ENCODE data around the gene PSMB7. TPM values are rescaled to one million over a fixed set of nuclear protein-coding genes. Genes with fewer than 3 reads are reported as not detected.
A peak's percentile ranks its signal among the peaks of the same experiment; 100 is the strongest.
"Not testable (repeated sequence)": the region's sequence is repeated elsewhere in the genome, so short reads cannot be mapped to it uniquely, and the experiment has no call there.

The PSMB7 gene
- total RNA-seq, 1 donor from 2014 or later = 87.6 TPM

DNA sequence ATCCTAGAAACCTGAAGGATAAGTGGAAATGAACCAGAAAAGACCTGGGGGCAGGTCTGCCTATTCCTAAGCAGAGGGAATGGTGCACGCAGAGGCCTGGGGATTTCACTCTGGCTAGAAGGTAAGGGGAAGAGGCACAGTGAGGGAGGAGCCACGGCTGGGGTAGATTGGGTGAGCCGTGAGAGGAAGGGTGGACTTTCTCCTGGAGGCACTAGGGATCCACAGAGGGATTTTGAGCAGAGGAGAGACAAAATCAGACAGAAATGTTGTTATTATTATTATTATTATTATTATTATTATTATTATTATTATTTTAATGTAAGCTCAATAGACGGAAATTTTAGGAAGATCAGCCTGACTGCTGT is 32.0 kb upstream of the PSMB7 start:
- ATAC-seq = no peak
- DNase-seq (ENCODE audit: low spot score) = no peak
- intact Hi-C loops (cut with DNase I) = no loop called here

DNA sequence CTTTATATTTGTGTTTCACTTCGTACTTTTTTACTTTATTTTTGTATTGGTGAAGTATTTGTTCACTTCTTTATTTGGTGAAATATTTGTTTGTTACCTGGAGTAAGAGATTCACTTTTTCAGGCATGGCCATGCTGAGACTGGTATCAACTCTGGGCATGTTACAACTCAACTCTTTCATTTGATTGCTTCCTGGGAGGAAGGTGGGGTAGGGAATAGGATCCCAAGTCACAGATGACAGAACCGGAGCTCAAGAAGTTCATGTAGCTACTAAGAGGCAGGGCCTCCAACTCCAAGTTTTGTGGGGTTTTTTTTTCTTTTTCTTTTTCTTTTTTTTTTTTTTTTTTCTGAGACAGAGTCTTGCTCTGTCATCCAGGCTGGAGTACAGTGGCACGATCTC is 28.9 kb upstream of the PSMB7 start:
- no peak for ATAC-seq
- intact Hi-C loops (cut with DNase I) = no loop called here
- DNase-seq (ENCODE audit: low spot score) = no peak

GRCh38 chr9:124443625-124444024 is 28.4 kb upstream of the PSMB7 start:
- no peak for ATAC-seq
- DNase-seq (ENCODE audit: low spot score) = no peak
- intact Hi-C loops (cut with DNase I) = no loop called here

- intact Hi-C loops (cut with DNase I) = no loop called here
- ATAC-seq (no peak), DNase-seq (ENCODE audit: low spot score) (no peak)
Measured at GRCh38 chr9:124442826-124443225, 27.6 kb upstream of the PSMB7 start.

DNA sequence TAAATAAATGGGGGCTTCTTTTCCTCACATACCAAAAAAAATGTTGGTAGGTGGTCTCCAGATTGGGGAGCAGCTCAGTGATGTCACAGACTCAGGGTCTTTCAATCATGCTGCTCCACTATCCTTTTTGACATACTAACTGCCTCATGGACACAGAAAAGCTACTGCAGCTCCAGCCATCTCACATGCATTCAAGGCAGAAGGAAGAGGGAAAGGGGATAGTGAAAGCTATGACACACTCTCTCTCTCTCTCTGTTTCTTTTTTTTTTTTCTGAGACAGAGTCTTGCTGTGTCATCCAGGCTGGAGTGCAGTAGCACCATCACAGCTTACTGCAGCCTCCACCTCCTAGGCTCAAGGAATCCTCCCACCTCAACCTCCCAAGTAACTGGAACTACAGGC is 27.1 kb upstream of the PSMB7 start:
- intact Hi-C loops (cut with DNase I) = no loop called here
- DNase-seq (ENCODE audit: low spot score) (no peak), ATAC-seq (no peak)

DNA sequence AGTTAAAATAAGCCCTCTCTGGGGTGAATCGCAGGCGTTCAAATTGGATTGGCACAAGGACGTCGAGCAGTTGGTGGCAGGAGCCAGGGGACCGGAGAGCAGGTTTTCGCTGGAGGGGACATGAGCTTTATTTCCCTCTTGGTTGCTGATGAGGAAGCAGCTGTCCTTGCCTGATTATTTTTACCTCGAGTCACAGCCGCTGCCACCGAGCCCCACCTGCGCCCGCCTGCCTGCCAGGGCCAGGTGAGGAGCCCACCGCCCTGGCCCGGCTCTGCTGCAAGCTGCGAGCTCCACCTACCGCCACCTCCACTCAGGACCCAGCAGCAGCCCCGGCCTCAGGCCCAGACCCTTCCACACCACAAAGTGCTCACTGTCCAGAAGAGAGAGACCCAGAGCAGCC is 26.0 kb upstream of the PSMB7 start:
- ATAC-seq (no peak), DNase-seq (ENCODE audit: low spot score) (no peak)
- intact Hi-C loops (cut with DNase I) = no loop called here

DNA sequence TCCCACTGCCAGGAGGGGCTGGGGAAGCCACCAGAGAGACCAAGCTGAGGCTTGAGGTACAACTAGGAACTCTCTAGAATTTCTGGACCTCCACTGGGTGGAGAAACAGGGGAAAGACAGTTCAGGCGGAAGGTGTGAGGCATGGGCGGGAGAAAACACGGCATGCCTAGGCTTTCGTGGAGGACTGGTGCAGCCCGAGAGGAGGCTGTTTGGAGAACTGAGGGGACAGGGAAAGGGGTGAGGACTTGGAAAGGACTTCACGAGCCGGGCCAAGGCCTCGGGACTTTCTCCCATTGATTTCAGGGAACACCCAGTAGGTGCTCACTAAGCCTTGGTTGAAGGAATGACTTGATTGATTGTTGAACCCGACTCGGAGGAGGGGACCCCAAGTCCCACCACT is 25.5 kb upstream of the PSMB7 start:
- ATAC-seq (no peak), DNase-seq (ENCODE audit: low spot score) (peak; percentile 33)
- intact Hi-C loops (cut with DNase I) = no loop called here

- intact Hi-C loops (cut with DNase I) = no loop called here
- ATAC-seq = no peak
Measured at GRCh38 chr9:124439686-124440243, 24.5 kb upstream of the PSMB7 start.

DNA sequence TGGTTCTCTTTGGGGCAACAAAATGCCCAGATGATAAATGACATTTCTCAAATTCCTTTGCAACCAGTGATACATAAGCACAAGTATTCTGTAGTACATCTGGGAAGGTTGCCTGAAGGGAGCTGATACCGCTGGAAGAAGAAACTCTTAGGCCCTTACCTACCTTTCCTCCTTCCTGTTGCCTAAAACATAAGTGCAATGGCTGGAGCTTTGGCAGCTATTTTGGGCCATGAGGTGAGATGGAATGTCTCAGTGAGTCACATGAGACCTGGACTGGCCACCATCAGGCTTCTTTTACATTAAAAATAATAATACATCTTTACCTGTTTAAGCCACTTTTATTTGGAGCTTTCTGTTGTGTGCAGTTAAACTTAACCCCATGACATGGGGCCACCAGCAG is 23.8 kb upstream of the PSMB7 start:
- intact Hi-C loops (cut with DNase I) = no loop called here
- no peak for DNase-seq (ENCODE audit: low spot score)
- ATAC-seq = no peak

More at GRCh38 chr9:124439686-124440243, 24.5 kb upstream of the PSMB7 start:
- DNase-seq (ENCODE audit: low spot score) = peak; percentile 27

DNA sequence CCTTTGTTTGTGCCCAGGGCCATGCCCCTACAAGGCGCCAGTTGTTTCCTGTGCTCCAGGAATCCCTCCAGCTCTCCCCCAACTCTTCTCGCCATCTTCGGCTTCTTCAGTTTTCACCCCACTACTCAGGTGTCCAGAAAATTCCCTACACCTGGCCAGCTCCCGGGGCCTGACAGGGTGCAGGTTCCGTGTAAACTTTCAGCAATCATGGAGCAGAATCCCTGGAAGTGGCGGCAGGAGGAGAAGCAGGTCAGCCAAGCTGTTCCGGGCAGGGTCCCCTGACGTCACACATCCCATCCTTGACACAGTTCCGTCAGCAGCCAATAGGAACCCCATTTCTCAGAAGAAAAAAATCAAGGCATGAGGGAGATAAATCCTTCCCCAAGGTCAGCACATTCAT is 22.8 kb upstream of the PSMB7 start:
- ATAC-seq (no peak), DNase-seq (ENCODE audit: low spot score) (peak; percentile 22)
- intact Hi-C loops (cut with DNase I) = no loop called here

DNA sequence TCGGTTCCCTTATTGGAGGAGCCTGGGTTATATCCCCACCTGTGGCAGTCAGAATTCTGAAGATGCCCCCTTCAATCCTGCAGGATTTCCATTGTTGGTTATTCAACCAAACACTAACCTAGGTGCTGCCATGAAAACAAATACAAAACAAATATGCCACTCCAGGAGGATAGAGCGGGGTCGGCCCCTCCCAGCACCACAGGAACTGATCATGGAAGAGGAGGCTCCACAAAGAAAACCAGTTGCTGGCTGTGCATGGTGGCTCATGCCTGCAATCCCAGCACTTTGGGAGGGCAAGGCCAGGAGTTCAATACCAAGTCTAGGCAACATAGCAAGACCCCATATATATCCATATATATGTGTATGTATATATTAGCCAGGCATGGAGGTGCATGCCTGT is 21.8 kb upstream of the PSMB7 start:
- no peak for ATAC-seq
- intact Hi-C loops (cut with DNase I) = no loop called here
- DNase-seq (ENCODE audit: low spot score) = no peak

- ATAC-seq (no peak), DNase-seq (ENCODE audit: low spot score) (no peak)
- intact Hi-C loops (cut with DNase I) = no loop called here
Measured at GRCh38 chr9:124436320-124436719, 21.1 kb upstream of the PSMB7 start.

DNA sequence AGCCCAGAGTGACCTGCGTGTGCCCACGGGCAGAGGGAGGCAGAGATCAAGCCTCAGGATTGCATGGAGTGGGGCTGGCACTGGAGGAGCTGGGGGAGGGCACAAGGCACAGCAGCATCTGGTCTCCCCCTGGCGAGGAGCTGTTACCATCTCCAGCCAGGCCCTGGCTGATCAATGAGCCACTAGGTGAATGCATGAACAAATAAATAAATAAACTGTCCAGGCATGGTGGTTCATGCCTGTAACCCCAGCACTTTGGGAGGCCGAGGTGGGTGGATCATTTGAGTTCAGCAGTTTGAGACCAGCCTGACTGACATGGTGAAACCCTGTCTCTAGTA is 14.3 kb upstream of the PSMB7 start:
- no peak for ATAC-seq
- intact Hi-C loops (cut with DNase I) = loop anchor here (10.0 kb wide), 1 partner anchor 105 kb away; no protein-coding TSS in a partner anchor
- no peak for DNase-seq (ENCODE audit: low spot score)

- intact Hi-C loops (cut with DNase I) = loop anchor here (10.0 kb wide), 1 partner anchor 106 kb away; no protein-coding TSS in a partner anchor
- DNase-seq (ENCODE audit: low spot score) (no peak), ATAC-seq (no peak)
Measured at GRCh38 chr9:124428751-124429529, 13.7 kb upstream of the PSMB7 start.

GRCh38 chr9:124427281-124427680 is 12.0 kb upstream of the PSMB7 start:
- ATAC-seq (no peak), DNase-seq (ENCODE audit: low spot score) (no peak)

DNA sequence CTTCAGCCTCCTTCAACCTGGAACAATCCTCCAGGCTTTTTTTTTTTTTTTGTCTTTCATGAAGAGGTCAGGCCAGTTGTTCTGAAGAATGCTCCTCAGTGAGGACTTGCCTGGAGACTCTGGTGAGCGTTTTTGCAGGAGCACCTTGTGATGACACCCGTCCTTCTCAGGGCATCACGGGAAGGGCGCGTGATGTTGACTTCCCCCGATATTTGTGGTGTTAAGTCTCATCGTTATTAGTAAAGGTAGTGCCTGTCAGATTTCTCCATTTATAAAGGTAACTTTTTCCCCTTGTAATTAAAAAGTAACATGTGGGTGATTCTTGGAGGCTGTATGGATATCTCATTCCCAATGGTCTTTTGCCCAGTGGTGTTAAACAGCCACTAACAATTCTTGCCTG is 11.1 kb upstream of the PSMB7 start:
- no peak for ATAC-seq
- intact Hi-C loops (cut with DNase I) = loop anchor here (10.0 kb wide), 1 partner anchor 108 kb away; no protein-coding TSS in a partner anchor
- no peak for DNase-seq (ENCODE audit: low spot score)

More at GRCh38 chr9:124427281-124427680, 12.0 kb upstream of the PSMB7 start:
- intact Hi-C loops (cut with DNase I) = loop anchor here (10.0 kb wide), 1 partner anchor 108 kb away; no protein-coding TSS in a partner anchor

DNA sequence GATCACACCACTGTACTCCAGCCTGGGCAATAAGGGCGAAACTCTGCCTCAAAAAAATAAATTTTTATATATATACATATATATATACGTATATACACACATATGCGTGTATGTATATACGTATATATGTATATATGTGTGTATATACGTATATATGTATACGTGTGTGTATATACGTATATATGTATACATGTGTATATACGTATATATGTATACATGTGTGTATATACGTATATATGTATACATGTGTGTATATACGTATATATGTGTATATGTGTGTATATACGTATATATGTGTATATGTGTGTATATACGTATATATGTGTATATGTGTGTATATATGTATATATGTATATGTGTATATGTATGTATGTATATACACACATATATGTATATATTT is 10.5 kb upstream of the PSMB7 start:
- DNase-seq (ENCODE audit: low spot score); ATAC-seq: not testable (repeated sequence)
- intact Hi-C loops (cut with DNase I) = loop anchor here (10.0 kb wide), 1 partner anchor 109 kb away; no protein-coding TSS in a partner anchor

GRCh38 chr9:124423591-124423990 is 8.3 kb upstream of the PSMB7 start:
- ATAC-seq (no peak), DNase-seq (ENCODE audit: low spot score) (no peak)
- intact Hi-C loops (cut with DNase I) = loop anchor here (10.0 kb wide), 1 partner anchor 111 kb away; no protein-coding TSS in a partner anchor

DNA sequence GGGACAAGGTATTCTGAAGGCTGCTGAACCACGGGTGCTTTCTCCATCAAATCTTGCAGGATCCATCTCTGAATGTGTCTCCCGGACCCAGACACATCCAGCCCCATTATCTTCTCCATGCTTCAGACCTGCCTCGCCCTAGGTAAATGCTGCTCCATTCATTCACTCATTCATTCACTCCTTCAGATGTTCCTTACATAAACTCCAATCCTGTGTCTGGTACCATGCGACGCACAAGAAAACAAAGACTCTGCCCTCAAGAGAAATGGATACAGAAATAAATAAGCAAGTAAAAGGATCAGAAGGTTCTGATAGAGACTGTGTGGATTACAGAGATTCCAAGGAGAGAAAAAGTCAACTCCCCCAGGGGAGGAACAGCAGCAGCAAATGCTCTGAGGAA is 7.9 kb upstream of the PSMB7 start:
- intact Hi-C loops (cut with DNase I) = loop anchor here (10.0 kb wide), 1 partner anchor 112 kb away; no protein-coding TSS in a partner anchor
- ATAC-seq = no peak
- DNase-seq (ENCODE audit: low spot score) = no peak

GRCh38 chr9:124420991-124421543 is 5.8 kb upstream of the PSMB7 start:
- DNase-seq (ENCODE audit: low spot score) = no peak
- no peak for ATAC-seq
- intact Hi-C loops (cut with DNase I) = loop anchor here (10.0 kb wide), 1 partner anchor 114 kb away; no protein-coding TSS in a partner anchor

Measured in sciatic nerve (tissue), 2 donors.